HG02884 (cell line): ENCODE data around the gene TRIM32.

Experiments
- ATAC-seq: cut with Tn5 transposase; IDR thresholded peaks from one replicate; pipeline ENCODE4 v1.9.1; 2021; ENCODE audit warnings: mild to moderate bottlenecking, moderate library complexity; ENCODE audit not compliant: unreplicated experiment

Gene TRIM32

GRCh38 chr9:116687074-116687753 lies at the start of gene TRIM32:
Gene TRIM32 (plus strand): TSS chr9:116687305. CDS start chr9:116697743, 10,438 bp downstream.
- ATAC-seq: peak; percentile 98

- no peak for ATAC-seq
Measured at GRCh38 chr9:116639251-116639741, 47.8 kb upstream of the TRIM32 start.

GRCh38 chr9:116641292-116642059 lies 45.6 kb upstream of the TRIM32 start:
- no peak for ATAC-seq

GRCh38 chr9:116643691-116644090 lies 43.4 kb upstream of the TRIM32 start:
- no peak for ATAC-seq

GRCh38 chr9:116644091-116644688 lies 42.9 kb upstream of the TRIM32 start:
- no peak for ATAC-seq

GRCh38 chr9:116646661-116647514 lies 40.2 kb upstream of the TRIM32 start:
- ATAC-seq: no peak

- ATAC-seq: no peak
Measured at GRCh38 chr9:116647515-116647809, 39.6 kb upstream of the TRIM32 start.

GRCh38 chr9:116653348-116654058 lies 33.6 kb upstream of the TRIM32 start:
- ATAC-seq: no peak

- no peak for ATAC-seq
Measured at GRCh38 chr9:116654059-116654355, 33.1 kb upstream of the TRIM32 start.

GRCh38 chr9:116656501-116656971 lies 30.6 kb upstream of the TRIM32 start:
- ATAC-seq: no peak

- ATAC-seq: no peak
Measured at GRCh38 chr9:116656977-116657376, 30.1 kb upstream of the TRIM32 start.

GRCh38 chr9:116658265-116658664 lies 28.8 kb upstream of the TRIM32 start:
- ATAC-seq: no peak

- ATAC-seq: peak; percentile 86
Measured at GRCh38 chr9:116661037-116661954, 25.8 kb upstream of the TRIM32 start.

- ATAC-seq: no peak
Measured at GRCh38 chr9:116662646-116663310, 24.3 kb upstream of the TRIM32 start.

GRCh38 chr9:116663581-116663980 lies 23.5 kb upstream of the TRIM32 start:
- ATAC-seq: no peak

- no peak for ATAC-seq
Measured at GRCh38 chr9:116668970-116669695, 18.0 kb upstream of the TRIM32 start.

GRCh38 chr9:116671605-116672004 lies 15.5 kb upstream of the TRIM32 start:
- peak; percentile 37 for ATAC-seq

GRCh38 chr9:116673375-116673774 lies 13.7 kb upstream of the TRIM32 start:
- no peak for ATAC-seq
